DMS153 treated with DMSO at 0.1 percent for 48 hours (cell line): ENCODE results near the gene ZNF253.
"Not testable (repeated sequence)": the region's sequence is repeated elsewhere in the genome, so short reads cannot be mapped to it uniquely, and the experiment has no call there.

Experiments used
- DNase-seq: peaks from one replicate; lab custom pipeline; 2025; ENCODE audit not compliant: unreplicated experiment; lab: John Stamatoyannopoulos, UW

The ZNF253 gene

DNA sequence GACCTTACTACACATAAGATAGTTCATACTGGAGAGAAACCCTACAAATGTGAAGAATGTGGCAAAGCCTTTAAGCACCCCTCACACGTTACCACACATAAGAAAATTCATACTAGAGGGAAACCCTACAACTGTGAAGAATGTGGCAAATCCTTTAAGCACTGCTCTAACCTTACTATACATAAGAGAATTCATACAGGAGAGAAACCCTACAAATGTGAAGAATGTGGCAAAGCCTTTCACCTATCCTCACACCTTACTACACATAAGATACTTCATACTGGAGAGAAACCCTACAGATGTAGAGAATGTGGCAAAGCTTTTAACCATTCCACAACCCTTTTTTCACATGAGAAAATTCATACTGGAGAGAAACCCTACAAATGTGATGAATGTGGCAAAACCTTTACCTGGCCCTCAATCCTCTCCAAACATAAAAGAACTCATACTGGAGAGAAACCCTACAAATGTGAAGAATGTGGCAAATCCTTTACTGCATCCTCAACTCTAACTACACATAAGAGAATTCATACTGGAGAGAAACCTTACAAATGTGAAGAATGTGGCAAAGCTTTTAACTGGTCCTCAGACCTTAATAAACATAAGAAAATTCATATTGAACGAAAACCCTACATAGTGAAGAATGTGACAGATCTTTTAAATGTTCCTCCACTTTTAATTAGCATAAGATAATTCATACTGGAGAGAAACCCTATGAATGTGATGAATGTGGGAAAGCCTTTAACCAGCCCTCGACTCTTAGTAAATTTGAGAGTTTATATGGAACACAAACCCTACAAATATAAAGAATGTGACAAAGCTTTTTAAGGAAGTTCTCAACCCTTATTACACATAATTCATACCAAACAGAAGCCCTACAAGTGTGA, 26.6 kb downstream of the ZNF253 start:
- not testable (repeated sequence) for DNase-seq

DNA sequence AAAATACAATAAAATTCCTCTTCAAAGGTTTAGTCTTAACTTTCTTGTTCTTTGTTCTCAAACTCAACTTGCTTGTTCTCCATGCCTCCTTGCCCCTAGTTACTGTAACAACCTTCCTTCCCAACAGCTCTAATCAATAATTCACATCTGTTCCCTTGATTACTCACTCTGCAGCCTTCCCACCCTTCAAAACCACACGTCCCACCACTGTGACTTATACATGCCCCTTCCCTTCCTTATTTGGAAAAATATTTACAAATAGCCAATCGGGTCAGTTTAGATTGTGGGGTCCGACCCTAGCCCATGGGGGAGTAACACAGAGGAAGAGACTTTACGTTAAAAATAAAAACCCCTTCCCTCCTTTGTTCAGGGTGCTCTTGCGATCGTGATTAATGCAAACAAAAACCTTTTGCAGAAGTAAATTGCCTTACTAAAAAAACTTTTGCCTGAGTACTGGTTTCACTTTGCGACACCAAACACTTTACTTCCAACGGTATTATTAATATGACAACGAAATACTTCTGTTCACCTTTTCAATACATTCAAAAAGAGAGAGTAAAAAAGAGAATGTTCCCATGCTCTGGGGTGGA, 34.6 kb downstream of the ZNF253 start:
- no peak for DNase-seq

DNA sequence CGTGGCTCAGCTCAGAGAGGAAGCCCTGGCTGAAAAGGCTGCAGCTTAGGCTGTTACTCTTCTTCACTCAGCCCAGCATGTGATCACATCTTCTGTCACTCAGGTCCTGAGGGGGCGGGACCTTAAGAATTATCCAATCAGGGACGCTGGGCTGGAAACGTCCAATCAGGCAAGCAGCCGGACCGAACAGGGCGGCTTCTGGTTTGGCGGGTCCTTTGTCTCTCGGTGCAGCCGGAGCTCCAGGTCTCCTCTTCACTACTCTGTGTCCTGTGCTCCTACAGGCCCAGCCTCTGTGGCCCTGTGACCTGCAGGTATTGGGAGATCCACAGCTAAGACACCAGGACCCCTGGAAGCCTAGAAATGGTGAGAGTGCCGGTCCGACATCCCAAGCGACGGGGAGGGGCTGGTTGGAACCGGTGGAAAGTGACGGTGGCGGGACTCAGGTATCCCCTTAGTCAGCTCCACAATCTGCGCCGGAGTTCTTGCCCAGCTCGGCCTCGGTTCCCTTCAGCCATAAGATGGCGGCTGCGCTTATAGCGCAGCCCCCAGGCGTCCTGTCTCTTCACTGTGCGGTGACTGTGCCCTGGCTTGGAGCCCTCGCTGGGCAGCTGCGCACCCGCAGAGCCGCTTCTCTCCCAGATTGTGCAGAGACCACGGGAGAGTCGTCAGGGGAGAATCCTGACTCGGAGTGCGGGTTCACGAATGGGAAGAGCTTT, 35.2 kb downstream of the ZNF253 start, which contains the start of gene ZNF93:
Gene ZNF93, plus strand, starts transcription at position 218 of the 716 bp plus-strand sequence. Its CDS starts 143 bp downstream, at position 361.
- DNase-seq: peak; percentile 84

DNA sequence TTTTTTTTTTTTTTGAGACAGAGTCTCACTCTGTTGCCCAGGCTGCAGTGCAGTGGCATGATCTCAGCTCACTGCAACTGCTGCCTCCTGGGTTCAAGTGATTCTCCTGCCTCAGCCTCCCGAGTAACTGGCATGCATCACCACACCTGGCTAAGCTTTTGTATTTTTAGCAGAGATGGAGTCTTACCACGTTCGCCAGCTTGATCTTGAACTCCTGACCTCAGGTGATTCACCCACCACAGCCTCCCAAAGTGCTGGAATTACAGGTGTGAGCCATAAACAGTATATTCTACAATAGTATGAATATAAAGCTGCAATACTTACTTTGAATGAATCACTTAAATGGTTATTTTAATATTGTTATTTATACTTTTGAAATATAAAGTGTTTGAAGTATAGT, 41.9 kb downstream of the ZNF253 start:
- DNase-seq: not testable (repeated sequence)

DNA sequence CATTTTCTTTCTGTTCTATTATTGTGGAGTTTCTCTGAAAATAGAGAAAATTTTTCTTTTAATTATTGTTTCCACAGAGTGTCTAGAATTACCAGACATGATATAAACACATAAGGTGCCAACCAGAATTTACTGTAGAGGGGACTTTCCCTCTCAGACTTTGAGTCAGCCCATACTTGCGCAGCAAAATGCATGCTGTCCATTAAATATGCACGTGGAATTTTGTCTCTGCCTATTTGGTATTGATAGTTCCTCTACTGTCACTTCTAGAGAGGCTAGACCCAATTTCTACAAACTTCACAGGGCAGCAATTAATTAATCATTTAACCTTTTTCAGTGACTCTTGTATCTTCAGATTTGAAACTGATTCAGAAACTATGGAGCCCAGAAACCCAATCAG, 44.0 kb downstream of the ZNF253 start:
- DNase-seq: no peak

DNA sequence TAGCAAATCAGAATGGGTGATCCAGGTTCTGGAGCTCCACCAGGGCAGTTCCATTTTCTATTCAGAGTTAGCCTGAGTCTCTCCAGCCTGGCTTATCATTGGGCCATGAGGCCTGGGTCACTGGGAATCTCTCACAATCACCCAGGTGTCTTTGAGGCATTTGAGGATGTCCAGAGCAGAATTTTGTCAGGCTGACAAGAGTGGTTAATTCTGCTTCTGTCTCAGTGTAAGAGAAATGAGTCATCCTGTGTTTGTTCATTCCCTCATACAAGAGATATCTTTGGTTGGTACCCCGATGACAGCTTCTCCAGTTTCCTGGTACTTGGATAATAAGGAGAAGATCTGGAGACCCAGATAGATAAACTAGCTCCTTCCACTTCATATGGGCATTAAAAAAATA, 45.5 kb downstream of the ZNF253 start:
- no peak for DNase-seq

DNA sequence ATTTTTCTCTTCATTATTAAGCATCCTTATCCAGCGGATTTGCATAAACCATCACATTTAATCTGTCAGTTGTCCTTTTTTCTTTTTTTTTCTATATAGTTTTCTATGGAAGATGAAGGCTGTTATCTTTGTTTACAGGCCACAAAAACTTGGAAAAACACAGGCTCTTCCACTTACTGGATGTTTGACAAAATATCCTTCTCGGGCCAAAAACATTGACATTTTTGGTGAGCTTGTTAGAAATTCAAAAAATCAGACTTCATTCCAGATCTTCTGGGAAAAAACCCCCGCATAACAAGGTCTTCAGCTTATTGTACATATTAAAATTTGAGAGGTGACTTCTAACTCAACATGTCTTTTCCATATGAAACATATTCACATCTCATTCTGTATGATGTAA, 48.9 kb downstream of the ZNF253 start:
- no peak for DNase-seq

DNA sequence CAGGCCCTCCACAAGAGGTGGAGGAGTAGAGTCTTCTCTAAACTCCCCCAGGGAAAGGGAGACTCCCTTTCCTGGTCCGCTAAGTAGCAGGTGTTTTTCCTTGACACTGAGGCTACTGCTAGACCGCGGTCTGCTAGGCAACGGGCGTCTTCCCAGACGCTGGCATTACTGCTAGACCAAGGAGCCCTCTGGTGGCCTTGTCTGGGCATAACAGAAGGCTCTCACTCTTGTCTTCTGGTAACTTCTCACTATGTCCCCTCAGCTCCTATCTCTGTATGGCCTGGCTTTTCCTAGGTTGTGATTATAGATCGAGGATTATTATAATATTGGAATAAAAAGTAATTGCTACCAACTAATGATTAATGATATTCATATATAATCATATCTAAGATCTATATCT, 64.7 kb downstream of the ZNF253 start:
- DNase-seq: not testable (repeated sequence)

DNA sequence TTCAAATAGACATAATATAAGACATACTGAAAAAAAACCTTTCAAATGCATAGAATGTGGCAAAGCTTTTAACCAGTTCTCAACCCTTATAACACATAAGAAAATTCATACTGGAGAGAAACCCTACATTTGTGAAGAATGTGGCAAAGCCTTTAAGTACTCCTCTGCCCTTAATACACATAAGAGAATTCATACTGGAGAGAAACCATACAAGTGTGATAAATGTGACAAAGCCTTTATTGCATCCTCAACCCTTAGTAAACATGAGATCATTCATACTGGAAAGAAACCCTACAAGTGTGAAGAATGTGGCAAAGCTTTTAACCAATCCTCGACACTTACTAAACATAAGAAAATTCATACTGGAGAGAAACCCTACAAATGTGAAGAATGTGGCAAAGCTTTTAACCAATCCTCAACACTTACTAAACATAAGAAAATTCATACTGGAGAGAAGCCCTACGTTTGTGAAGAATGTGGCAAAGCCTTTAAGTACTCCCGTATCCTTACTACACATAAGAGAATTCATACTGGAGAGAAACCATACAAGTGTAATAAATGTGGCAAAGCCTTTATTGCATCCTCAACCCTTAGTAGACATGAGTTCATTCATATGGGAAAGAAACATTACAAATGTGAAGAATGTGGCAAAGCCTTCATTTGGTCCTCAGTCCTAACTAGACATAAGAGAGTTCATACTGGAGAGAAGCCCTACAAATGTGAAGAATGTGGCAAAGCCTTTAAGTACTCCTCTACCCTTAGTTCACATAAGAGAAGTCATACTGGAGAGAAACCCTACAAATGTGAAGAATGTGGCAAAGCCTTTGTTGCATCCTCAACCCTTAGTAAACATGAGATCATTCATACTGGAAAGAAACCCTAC, 68.0 kb downstream of the ZNF253 start:
- DNase-seq: not testable (repeated sequence)

DNA sequence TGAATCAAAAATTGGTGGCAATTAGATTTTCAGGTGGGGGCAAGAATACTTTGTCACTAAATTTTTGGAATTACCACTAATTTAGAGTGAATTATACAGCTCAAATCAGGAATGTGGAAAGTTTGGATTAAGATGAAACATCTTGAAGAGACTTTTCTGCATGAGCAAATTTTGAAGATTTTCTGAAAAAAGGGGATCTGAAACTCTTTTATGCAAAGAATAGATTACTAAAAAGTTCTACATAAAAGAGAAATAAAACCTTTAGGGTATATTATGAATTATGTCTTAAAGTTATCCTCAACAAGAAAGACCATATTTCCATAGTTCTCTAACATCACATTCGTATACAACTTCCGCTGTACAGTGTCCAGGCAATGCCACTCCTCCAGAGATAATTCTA, 71.7 kb downstream of the ZNF253 start:
- DNase-seq: no peak

DNA sequence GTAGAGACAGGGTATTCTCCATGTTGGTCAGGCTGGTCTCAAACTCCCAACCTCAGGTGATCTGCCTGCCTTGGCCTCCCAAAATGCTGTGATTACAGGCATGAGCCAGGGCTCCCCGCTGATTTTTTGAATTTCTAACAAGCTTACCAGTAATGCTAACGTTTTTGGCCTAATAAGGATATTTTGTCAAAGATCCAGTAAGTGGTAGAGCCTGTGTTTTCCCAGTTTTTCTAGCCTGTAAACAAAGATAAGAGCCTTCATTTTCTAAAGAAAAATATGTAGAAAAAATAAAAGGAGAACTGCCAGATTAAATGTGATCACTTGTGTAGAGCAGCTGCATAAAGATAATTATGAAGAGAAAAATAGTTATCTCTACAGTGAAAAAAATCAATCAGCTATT, 72.8 kb downstream of the ZNF253 start:
- no peak for DNase-seq

DNA sequence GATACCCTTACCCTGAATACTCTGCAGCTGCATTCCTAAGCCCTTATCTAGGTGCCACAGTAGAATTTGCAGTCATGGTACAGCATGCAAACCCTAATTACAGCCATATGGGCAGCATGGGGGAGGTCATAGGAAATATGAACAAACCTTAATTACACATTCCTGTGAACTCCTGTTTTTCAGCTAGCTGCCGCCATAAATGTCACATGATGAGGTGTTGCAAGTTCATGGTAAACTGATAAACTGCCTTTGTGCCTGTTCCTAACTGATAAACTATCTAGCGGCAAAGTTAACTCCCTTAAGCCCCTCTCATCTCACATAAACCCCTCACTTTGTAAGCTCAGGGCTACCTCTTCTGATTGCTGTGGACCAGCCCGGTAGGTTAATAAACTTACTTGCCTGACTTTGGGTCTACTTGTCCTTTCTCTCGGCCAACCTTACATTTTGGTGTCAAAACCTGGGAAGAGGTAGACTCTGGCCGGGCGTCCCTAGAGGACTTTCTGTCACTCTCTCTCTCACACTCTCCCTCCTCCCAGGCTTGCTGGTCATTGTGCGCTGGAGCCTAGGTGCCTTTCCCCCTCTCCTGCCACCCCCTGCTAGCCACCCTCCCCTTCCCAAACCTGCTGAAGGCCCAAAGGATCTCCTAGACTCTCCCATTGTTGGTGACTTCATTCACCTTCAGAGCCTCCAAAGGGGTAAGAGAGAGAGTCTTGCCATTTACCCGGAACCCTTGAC, 78.3 kb downstream of the ZNF253 start:
- DNase-seq: no peak
